IPS-NIHi7 (cell line): ENCODE data around the gene DLG1.
A peak's percentile ranks its signal among the peaks of the same experiment; 100 is the strongest.

Experiments used
- DNase-seq: peaks from one replicate; pipeline ENCODE4 v3.0.0; 2012; ENCODE audit warnings: mixed read lengths; ENCODE audit errors: extremely low spot score

Gene DLG1

GRCh38 chr3:197298341-197298944 lies at the start of gene DLG1:
Gene DLG1, minus strand, starts transcription at chr3:197298612. Its CDS starts 1,408 bp downstream, at chr3:197297204.
- peak; percentile 90 for DNase-seq

DNA sequence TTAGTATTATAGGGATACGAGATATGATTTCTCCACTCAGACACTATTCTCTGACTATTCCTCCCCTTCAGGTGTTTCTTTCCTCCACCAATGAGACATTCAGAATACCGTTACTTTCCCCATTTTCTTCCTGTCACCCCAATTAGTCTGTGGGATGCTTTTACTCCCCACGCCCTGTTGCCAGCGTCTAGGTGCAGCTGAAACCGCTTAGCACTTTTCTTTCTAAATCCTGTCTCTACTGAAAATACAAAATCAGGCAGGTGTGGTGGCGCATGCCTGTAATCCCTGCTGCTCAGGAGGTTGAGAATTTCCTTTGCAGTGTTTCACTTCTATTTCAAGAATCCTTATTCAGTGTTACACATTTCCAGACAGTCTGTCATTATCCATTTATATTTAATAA lies 49.6 kb upstream of the DLG1 start:
- no peak for DNase-seq

DNA sequence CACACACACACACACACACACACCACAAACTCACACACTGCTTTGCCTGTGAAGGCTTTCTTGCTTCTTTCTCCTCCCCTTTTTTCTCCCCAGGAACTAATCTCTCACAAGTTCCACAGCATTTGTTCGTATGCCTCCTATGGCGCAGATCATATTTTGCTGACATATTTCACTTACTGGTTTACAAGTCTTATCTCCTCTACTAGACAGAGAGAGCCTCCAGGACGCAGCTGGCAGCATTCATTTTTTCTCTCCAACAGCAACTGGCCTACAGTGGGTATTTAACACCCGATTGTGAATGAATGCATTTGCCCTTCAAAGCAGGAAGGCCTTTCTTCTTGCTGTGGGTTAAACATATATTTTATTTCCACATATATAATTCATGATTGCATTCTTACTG lies 47.0 kb upstream of the DLG1 start:
- no peak for DNase-seq

GRCh38 chr3:197344582-197345318 lies 46.3 kb upstream of the DLG1 start:
- no peak for DNase-seq

DNA sequence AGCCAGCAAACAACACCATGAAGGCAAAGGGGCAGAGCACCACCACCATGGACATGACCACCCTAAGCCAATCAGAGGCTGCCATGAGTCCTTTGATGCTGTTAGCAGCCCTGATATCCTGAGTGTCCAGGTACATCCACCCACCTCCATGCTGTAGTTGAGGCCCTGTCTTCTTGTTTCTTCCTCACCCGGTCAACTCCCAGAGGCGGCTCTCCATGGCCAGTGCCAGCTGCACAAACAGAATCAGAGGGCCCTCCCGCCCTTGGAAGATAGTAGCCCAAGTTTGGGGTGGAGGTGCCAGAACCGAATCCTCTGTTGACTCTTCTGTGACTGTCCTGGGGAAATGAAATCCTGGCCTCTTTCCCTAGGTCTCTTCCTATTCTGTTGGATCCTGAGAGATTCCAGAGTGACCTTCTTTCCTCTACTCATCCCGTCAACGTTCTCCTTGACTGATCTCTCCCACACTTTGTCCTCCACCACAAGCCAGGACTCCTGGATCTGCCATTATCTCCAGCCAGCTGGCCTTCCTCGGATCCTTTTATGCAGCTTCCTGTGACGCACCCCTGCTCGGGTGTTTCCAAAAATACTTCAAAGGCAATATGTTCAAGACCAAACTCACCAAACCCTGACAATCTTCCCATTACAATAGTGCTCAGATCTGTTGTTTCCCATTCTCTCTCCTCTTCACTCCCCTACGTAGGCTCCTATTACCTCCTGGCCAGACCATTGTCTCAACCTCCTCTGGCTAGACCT lies 45.4 kb upstream of the DLG1 start:
- DNase-seq = no peak

DNA sequence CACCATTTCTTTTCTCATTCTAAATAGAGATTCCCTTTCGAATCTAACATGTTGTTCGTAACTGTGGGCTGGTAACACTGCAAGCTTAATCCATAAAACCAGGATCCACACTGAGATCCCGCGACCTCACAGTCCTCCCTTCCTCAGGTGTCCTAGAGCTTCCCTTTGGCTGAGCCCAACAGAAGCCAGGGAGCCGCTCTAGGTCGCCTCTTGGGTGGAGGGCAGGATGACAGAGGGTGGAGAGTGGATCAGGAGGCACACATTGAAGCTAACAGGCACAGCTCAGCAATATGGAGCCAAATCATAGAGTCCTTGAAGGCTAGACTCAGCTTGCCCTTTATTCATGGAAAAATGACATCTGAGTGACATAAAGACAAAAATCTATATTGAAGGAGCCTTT lies 44.7 kb upstream of the DLG1 start:
- no peak for DNase-seq

DNA sequence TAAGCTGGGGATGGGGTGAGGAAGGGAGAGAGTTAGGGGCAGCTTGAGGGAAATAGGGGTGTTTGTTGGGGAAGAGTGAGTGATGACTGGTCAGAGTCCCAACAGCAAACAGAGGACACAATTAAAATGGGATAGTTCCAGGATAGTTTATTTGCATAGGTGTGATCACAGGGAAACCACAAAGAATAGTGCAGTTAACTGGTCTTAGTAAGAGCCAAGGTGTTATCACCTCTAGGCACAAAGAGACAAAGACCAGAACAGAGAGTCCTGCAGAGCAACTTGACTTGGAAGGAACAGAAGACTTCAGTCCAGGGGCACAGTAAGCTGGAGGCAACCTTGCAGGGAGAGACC lies 42.1 kb upstream of the DLG1 start:
- DNase-seq = no peak

- no peak for DNase-seq
Measured at GRCh38 chr3:197339841-197340520, 41.6 kb upstream of the DLG1 start.

DNA sequence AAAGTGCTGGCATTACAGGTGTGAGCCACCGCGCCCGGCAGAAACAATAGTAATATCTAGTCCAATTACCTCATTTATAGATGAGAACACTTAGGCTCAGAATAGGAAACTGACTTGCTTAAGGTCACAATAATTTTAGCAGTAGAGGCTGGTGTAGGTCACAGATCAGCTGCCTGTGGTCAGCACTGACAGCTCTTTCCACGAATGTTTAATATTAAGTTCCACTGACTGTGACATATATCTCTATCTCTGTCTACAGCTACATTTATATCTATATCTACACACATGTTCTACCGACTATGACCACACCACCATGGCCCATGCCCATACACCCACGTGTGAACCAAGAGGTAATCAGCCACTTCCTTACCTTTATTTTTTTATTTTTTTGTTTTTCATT lies 40.2 kb upstream of the DLG1 start:
- DNase-seq = no peak

- DNase-seq = no peak
Measured at GRCh38 chr3:197337656-197338055, 39.2 kb upstream of the DLG1 start.

DNA sequence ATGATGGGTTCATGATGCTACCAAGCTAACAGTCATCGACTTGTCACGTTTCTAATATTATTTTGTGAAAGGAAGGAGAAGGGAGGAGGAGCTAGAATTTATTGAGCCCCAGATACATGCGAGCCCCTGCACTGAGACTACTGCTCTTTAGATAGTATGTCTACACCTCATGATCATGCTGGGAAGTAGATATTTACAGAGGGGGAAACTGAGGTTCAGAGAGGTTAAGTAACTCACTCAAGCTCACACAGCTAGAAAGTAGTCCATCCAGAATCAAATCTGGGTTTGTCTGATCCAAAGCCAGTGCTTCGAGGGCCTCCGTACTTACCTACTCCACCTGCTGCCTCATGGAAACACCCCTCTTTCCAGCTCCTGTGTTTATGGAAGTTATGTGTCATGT lies 38.8 kb upstream of the DLG1 start:
- DNase-seq = no peak

GRCh38 chr3:197336348-197336747 lies 37.9 kb upstream of the DLG1 start:
- DNase-seq = no peak

DNA sequence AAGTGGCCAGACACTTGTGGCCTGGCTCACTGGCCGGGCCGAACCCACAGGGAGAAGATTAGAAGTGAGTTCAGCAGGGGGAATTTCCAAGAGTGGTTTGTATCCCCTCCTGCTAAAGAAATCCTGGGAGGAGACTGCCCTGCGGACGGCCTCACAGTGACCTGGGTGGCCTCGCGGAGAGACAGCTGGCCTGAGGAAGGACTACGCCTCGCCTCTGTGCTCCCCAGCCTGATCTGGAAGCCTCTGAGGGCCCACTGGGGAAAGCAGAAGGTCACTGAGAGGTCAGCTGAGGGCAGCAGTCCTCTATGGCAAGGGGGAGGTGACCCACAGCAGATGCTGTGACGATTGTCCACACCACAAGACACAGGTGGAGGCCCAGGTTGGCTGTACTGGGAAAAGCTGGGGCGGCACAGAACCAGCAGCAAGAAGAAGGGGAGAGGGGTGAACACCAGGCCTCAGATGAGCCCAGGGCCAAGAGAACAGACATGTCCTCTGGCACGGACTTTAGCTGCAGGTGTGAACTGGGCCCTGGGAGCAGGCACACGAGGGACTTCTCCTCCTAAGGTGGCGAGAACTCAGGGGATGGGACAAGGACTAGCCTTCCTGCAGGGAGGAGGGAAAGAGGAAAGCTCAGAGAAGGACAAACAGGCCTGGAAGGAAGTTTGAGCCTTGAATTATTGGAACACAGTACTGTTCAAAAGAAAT lies 37.2 kb upstream of the DLG1 start:
- no peak for DNase-seq

- DNase-seq = no peak
Measured at GRCh38 chr3:197333901-197334639, 35.7 kb upstream of the DLG1 start.

DNA sequence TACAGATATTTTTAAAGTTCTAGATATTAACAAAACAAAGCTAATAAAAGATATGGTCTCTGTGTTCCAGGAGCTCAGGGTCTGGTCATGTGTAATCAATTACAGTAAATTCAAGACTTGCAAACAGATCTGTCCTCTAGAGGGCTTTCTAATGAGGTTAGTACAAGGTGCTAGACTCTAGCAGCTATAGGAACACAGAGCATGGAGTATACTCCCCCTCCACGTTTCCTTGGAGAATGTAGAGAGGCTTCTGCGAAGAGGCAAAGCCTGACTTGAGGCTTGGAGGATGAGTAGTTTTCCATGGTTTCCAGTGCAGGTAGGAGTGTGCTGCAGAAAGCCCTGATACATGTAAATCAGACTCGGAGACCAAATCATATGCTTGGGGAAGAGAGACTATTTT lies 32.7 kb upstream of the DLG1 start:
- DNase-seq = peak; percentile 32

DNA sequence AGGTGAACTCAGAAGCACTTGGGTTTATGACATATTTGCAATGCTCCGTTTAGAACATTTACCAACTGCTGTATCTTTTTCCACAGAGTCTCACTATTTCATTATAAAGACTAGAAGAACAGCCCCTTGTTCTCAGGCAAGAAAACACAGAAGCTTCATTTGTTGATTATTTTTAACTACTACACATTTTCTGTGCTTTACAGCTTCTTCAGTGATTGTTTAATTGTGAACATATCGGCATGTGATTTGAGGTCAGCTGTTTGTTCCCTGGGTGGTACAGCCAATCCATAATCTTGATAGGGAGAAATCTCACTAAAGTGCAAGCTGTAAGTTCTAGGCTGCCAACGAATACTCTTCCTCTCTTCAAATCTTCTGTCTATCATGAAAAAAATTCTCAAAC lies 31.0 kb upstream of the DLG1 start:
- no peak for DNase-seq

DNA sequence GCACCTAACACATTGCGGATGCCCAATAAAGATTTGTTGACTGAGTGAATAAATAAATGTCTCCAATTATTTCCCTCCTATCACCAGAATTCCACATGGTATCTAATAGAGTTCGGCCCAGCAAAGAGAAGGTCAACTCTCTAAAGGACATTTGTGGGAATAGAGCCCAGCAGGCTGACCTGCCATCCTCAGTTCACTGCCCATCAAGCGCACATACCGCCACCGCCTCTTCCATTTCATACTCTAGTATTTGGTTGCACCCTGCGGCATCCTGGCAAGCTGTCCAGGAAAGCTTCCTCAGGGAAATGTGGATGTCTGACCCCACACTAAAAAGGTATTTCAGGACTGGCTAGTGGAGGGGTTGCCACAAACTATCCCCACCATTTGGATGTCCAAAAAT lies 29.8 kb upstream of the DLG1 start:
- DNase-seq = no peak

- no peak for DNase-seq
Measured at GRCh38 chr3:197327701-197328100, 29.3 kb upstream of the DLG1 start.

DNA sequence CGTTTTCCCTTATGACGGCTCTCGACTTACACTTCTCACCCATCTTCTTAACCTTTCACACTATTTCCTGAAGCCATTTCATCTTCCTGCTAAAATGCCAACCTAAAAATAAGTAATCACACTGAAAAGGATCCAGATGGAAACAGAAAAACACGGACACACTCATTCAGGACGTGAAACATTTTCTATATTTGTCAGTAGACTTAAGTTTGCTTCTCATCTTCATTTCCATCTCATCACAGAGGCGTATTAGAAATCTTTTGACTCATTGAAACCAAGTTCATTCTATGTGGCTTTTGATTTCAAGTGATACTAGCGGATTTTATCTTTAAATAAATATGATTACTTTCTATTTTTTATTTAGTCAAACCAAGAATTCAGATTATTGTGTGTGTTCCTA lies 27.4 kb upstream of the DLG1 start:
- DNase-seq = no peak

DNA sequence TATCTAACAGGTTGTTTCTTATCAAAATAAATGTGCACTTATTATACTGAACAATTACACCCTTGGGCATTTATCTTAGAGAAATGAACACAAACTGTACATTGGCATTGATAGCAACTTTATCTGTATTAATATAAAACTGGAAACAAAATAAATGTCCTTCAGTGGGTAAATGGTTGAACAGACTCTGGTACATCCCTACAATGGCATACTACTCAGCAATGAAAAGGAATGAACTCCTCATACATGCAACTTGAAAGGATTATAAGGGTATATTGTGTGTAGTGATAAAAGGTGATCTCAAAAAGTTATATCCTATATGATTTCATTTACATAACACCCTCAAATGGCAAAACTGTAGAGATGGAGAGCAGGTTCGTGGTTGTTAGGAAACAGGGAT lies 23.7 kb upstream of the DLG1 start:
- DNase-seq = no peak

- no peak for DNase-seq
Measured at GRCh38 chr3:197320582-197320981, 22.2 kb upstream of the DLG1 start.
